Fibroblast of pulmonary artery (primary cell): ENCODE measurements around the gene XKR3.

Source experiments
- DNase-seq: peaks from one replicate; pipeline ENCODE4 v3.0.0-alpha.2; 2010; ENCODE audit warnings: low read depth
- H3K4me3 ChIP-seq: replicated peaks from 2 replicates; pipeline ENCODE4 v1.5.1; 2011; ENCODE audit warnings: low read depth, mild to moderate bottlenecking, control low read depth, low read length, moderate library complexity
- CTCF ChIP-seq: IDR thresholded peaks from 2 replicates; pipeline ENCODE4 v1.5.1; 2011; ENCODE audit warnings: mild to moderate bottlenecking, control low read depth, low read length, inconsistent platforms; ENCODE audit errors: missing control alignments

Gene XKR3

GRCh38 chr22:16789860-16790493, 35.2 kb downstream of the XKR3 start:
- H3K4me3 ChIP-seq, result no peak overlapping the region
- TF ChIP-seq CTCF, result no peak
- DNase-seq, result no peak

- DNase-seq, result no peak
- TF ChIP-seq CTCF, result no peak
- no peak overlapping the region for H3K4me3 ChIP-seq
Measured at GRCh38 chr22:16783930-16784354, 41.3 kb downstream of the XKR3 start.

GRCh38 chr22:16783453-16783852, 41.8 kb downstream of the XKR3 start:
- H3K4me3 ChIP-seq, result no peak overlapping the region
- no peak for TF ChIP-seq CTCF
- no peak for DNase-seq

GRCh38 chr22:16781764-16782329, 43.4 kb downstream of the XKR3 start:
- DNase-seq, result no peak
- no peak overlapping the region for H3K4me3 ChIP-seq
- no peak for TF ChIP-seq CTCF

GRCh38 chr22:16781074-16781763, 44.0 kb downstream of the XKR3 start:
- no peak for TF ChIP-seq CTCF
- no peak overlapping the region for H3K4me3 ChIP-seq
- DNase-seq, result no peak

GRCh38 chr22:16777284-16777924, 47.8 kb downstream of the XKR3 start:
- H3K4me3 ChIP-seq, result no peak overlapping the region
- TF ChIP-seq CTCF, result no peak
- no peak for DNase-seq
